Body of pancreas (tissue), 4 donors: ENCODE results near the gene EYA3.

Source experiments
- POLR2A ChIP-seq, 3 donors: fragments of 450-650 bp; IDR thresholded peaks; one replicate each; pipeline ENCODE4 v1.6.1; 2016; ENCODE audit warnings: antibody characterized with exemption in 3 of 3, mild to moderate bottlenecking in 2 of 3
- TF ChIP-seq, protein P1 (sequence below), 7 experiments: fragments of 450-650 bp in 4 of 7; fragments of 200-600 bp in 3 of 7; sonication (generic) in 3 of 7; IDR thresholded peaks; one replicate each; pipeline ENCODE4 v1.5.1; 2016 to 2019; ENCODE audit warnings: antibody characterized with exemption in 7 of 7

GRCh38 chr1:28132171-28133167 lies 44.1 kb upstream of the EYA3 start:
- no peak for TF ChIP-seq POLR2A (IDR thresholded peaks at IDR 0.05)
- TF ChIP-seq, protein P1, sequence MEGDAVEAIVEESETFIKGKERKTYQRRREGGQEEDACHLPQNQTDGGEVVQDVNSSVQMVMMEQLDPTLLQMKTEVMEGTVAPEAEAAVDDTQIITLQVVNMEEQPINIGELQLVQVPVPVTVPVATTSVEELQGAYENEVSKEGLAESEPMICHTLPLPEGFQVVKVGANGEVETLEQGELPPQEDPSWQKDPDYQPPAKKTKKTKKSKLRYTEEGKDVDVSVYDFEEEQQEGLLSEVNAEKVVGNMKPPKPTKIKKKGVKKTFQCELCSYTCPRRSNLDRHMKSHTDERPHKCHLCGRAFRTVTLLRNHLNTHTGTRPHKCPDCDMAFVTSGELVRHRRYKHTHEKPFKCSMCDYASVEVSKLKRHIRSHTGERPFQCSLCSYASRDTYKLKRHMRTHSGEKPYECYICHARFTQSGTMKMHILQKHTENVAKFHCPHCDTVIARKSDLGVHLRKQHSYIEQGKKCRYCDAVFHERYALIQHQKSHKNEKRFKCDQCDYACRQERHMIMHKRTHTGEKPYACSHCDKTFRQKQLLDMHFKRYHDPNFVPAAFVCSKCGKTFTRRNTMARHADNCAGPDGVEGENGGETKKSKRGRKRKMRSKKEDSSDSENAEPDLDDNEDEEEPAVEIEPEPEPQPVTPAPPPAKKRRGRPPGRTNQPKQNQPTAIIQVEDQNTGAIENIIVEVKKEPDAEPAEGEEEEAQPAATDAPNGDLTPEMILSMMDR (IDR thresholded peaks at IDR 0.05): no peak
